Right atrium auricular region (tissue), 2 donors: ENCODE data around the gene KRTAP16-1. TPM values are rescaled to one million over a fixed set of nuclear protein-coding genes. Genes with fewer than 3 reads are reported as not detected.

Experiments used
- DNase-seq: peaks from one replicate; pipeline ENCODE4 v3.0.0-alpha.2; 2019; ENCODE audit warnings: low spot score
- H3K27ac ChIP-seq, 2 donors: fragments of 200-600 bp; sonication (generic); 1 replicate in 1 of 2; 2 replicates in 1 of 2; pipeline ENCODE4 v1.5.1; 2016 to 2019
- H3K27me3 ChIP-seq, 2 donors: fragments of 200-600 bp; sonication (generic); one replicate each; pipeline versions ENCODE4 v1.5.1 to v1.6.0; 2017 to 2019
- H3K36me3 ChIP-seq: fragments of 200-600 bp; sonication (generic); one replicate; pipeline ENCODE4 v1.5.1; 2016
- H3K4me1 ChIP-seq, 2 donors: fragments of 200-600 bp; sonication (generic); one replicate each; pipeline versions ENCODE4 v1.5.1 to v1.6.0; 2017 to 2019
- H3K4me3 ChIP-seq, 2 donors: fragments of 200-600 bp; sonication (generic); 1 replicate in 1 of 2; 2 replicates in 1 of 2; pipeline ENCODE4 v1.5.1; 2017 to 2019; ENCODE audit warnings: mild to moderate bottlenecking in 1 of 2, moderate library complexity in 1 of 2
- H3K9me3 ChIP-seq, 2 donors: fragments of 200-600 bp; sonication (generic); one replicate each; pipeline ENCODE4 v1.5.1; 2019
- CTCF ChIP-seq, 2 donors: fragments of 200-600 bp; sonication (generic); IDR thresholded peaks; one replicate each; pipeline ENCODE4 v1.5.1; 2019; ENCODE audit warnings: antibody characterized with exemption in 2 of 2
- total RNA-seq, 2 donors: library from RNA; depleted of rRNA; stranded (reverse); fragments of >200 nt; gene quantifications; one replicate each; pipeline ENCODE4 v1.1.0, GENCODE V29; 2016

Gene KRTAP16-1
- total RNA-seq, 2 donors from 2014 or later = not detected

DNA sequence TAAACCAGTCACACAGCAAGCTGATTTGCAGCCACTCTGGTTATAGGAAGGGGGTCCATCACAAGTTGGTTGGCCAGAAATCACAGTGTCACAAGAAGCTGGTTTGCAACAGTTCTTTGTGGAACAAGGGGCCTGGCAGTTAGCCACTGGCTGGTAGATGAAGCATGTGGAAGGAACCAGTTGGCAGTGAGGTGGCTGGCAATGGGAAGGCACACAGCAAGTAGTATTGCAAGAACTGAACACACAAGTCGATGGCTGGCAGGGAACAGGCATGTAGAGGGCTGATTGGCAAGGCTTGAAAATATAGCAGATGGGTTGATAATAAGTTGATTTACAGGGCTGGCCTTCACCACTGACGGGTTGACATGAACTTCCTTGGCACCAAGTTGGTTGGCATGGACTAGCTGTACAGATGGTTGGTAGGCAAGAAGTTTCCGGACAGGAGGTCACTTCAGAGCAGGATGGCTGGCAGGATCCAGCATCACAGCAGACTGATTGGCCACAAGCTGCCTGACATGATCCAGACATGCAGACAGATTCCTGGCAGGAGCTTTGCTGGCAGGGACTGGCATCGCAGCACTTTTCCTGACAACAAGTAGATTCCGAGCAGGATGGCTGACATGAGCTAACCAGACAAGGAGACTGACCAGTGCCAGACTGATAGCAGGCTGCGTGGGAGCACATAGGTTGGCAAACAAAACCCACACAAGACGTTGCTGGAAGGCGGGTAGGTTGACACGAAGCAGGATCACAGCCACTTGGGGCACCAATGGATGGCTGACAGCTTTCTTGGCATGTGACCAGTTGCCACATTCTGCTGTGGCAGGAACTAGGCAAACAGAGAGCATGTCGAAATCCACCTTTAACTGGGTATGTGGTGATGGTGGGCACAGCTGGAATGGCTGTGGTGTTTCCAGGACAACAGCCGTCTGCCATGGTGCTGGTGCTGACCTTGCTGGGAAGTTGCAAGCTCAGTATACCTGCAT is 6.9 kb downstream of the KRTAP16-1 start, which contains the start of gene KRTAP29-1:
Gene KRTAP29-1 (minus strand): TSS at position 936 of the 986 bp plus-strand sequence. CDS start 0 bp downstream, at position 936.
- DNase-seq = no peak
- H3K27me3 ChIP-seq = no peaks in the 10 kb centered on the region
- no peak for TF ChIP-seq CTCF (IDR thresholded peaks at IDR 0.05)
- no peak within 1 kb of the TSS for H3K27ac ChIP-seq
- H3K9me3 ChIP-seq = no peaks in the 10 kb centered on the region
- H3K4me1 ChIP-seq = no peaks in the 10 kb centered on the region
- no peak within 1 kb of the TSS for H3K4me3 ChIP-seq
- H3K36me3 ChIP-seq = no peaks in the 10 kb centered on the region

- Histone ChIP-seq H3K36me3 (no peaks in the 10 kb centered on the region), H3K4me3 (no peak overlapping the region), H3K27me3 (no peaks in the 10 kb centered on the region), H3K9me3 (no peaks in the 10 kb centered on the region), H3K4me1 (no peaks in the 10 kb centered on the region), H3K27ac (no peak overlapping the region)
- TF ChIP-seq CTCF (IDR thresholded peaks at IDR 0.05) = no peak
- no peak for DNase-seq
These were observed 7.8 kb downstream of the KRTAP16-1 start for GRCh38 chr17:41301204-41301790.

DNA sequence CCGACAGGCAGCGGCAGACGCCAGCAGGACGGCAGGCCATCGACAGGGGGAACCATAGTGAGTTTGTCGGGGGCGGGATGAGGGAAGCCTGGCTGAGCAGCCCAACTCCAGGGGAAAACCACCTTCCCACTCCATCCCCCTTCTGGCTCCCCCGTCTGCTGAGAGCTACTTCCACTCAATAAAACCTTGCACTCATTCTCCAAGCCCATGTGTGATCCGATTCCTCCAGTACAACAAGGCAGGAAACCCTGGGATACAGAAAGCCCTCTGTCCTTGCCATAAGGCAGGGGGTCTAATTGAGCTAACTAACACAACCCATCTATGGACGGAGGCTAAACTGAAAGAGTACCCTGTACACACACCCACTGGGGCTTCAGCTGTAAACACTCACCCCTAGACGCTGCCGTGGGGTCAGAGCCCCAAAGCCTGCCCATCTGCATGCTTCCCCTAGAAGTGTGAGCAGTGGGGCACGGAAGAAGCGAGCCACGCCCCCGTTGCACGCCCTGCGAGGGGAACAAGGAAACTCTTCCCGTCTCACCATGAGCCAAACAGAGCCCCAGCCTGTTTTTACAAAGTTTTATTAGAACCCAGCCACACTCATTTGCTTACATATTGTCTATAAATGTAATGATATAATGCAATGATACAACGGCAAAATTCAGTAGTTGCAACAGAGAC is 10.5 kb downstream of the KRTAP16-1 start:
- Histone ChIP-seq H3K4me1 (no peaks in the 10 kb centered on the region), H3K9me3 (no peaks in the 10 kb centered on the region), H3K27me3 (no peaks in the 10 kb centered on the region), H3K27ac (no peak overlapping the region), H3K4me3 (no peak overlapping the region), H3K36me3 (no peaks in the 10 kb centered on the region)
- no peak for DNase-seq
- no peak for TF ChIP-seq CTCF (IDR thresholded peaks at IDR 0.05)

DNA sequence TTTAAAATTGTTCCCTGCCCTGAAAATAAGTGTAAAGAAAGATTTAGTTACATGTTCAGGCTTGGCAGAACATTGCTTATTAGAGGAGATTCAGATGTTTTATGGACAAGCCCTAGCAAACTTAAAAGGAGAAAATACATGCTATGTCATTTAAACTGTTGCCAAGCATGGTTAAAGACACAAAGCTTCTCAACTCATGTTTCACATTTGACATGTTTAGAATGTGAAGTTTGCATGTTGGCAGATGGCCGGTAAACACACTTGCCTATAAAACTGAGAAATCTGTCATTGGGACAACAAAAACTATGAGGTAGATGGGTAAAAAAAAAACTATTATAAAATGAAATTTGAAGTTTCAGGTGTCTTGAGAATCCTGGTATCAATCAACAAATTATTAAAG is 12.3 kb downstream of the KRTAP16-1 start:
- H3K4me3 ChIP-seq = no peak overlapping the region
- H3K36me3 ChIP-seq = no peaks in the 10 kb centered on the region
- no peak for DNase-seq
- no peaks in the 10 kb centered on the region for H3K9me3 ChIP-seq
- H3K4me1 ChIP-seq = no peaks in the 10 kb centered on the region
- H3K27ac ChIP-seq = no peak overlapping the region
- no peaks in the 10 kb centered on the region for H3K27me3 ChIP-seq
- no peak for TF ChIP-seq CTCF (IDR thresholded peaks at IDR 0.05)

GRCh38 chr17:41294016-41294415 is 15.1 kb downstream of the KRTAP16-1 start:
- no peak for DNase-seq
- no peak overlapping the region for H3K27ac ChIP-seq
- no peaks in the 10 kb centered on the region for H3K9me3 ChIP-seq
- H3K4me1 ChIP-seq = no peaks in the 10 kb centered on the region
- no peak overlapping the region for H3K4me3 ChIP-seq
- H3K27me3 ChIP-seq = no peaks in the 10 kb centered on the region
- TF ChIP-seq CTCF (IDR thresholded peaks at IDR 0.05) = no peak
- H3K36me3 ChIP-seq = no peaks in the 10 kb centered on the region
